GM15510 (cell line): Measurements from ENCODE around the gene HERC5.

Experiments used
- POLR2A ChIP-seq: IDR thresholded peaks from 3 replicates; pipeline ENCODE4 v1.6.1; 2011; ENCODE audit warnings: borderline replicate concordance; ENCODE audit not compliant: insufficient read length; ENCODE audit errors: extremely low read depth

The HERC5 gene

GRCh38 chr4:88489100-88489761 lies 32.3 kb downstream of the HERC5 start:
- TF ChIP-seq POLR2A = no peak

GRCh38 chr4:88497859-88498409 lies 41.0 kb downstream of the HERC5 start:
- no peak for TF ChIP-seq POLR2A

GRCh38 chr4:88503344-88503743 lies 46.4 kb downstream of the HERC5 start:
- no peak for TF ChIP-seq POLR2A

- no peak for TF ChIP-seq POLR2A
Measured at GRCh38 chr4:88511236-88511635, 54.3 kb downstream of the HERC5 start.

GRCh38 chr4:88514557-88515511 lies 57.9 kb downstream of the HERC5 start:
- TF ChIP-seq POLR2A = no peak

- TF ChIP-seq POLR2A = no peak
Measured at GRCh38 chr4:88516746-88517145, 59.8 kb downstream of the HERC5 start.

GRCh38 chr4:88517825-88518224 lies 60.9 kb downstream of the HERC5 start:
- no peak for TF ChIP-seq POLR2A

- TF ChIP-seq POLR2A = no peak
Measured at GRCh38 chr4:88518911-88519310, 62.0 kb downstream of the HERC5 start.

GRCh38 chr4:88522702-88523324 lies 65.9 kb downstream of the HERC5 start:
- TF ChIP-seq POLR2A = no peak

GRCh38 chr4:88523325-88524129 lies 66.6 kb downstream of the HERC5 start, which contains the start of gene PYURF:
Gene PYURF (minus strand): TSS chr4:88523776. CDS start chr4:88523700, 76 bp downstream.
- peak; percentile 92 for TF ChIP-seq POLR2A

GRCh38 chr4:88524171-88524570 lies 67.3 kb downstream of the HERC5 start:
- TF ChIP-seq POLR2A = no peak

GRCh38 chr4:88526221-88526815 lies 69.4 kb downstream of the HERC5 start:
- TF ChIP-seq POLR2A = no peak

GRCh38 chr4:88527787-88528186 lies 70.9 kb downstream of the HERC5 start:
- no peak for TF ChIP-seq POLR2A

GRCh38 chr4:88528861-88529260 lies 71.9 kb downstream of the HERC5 start:
- no peak for TF ChIP-seq POLR2A
